Nephron (organoid): Measurements from ENCODE around the gene SALL3.
"Not testable (repeated sequence)": the region's sequence is repeated elsewhere in the genome, so short reads cannot be mapped to it uniquely, and the experiment has no call there.

ENCODE experiments used
- H3K27ac Mint-ChIP-seq, 3 experiments: 2 replicates each; pipeline ENCODE4 v1.8.0; 2020; ENCODE audit warnings: mixed read lengths in 3 of 3, mild to moderate bottlenecking in 2 of 3, moderate library complexity in 1 of 3
- H3K27me3 Mint-ChIP-seq: 2 replicates; pipeline ENCODE4 v1.8.0; 2021; ENCODE audit warnings: low read depth, mild to moderate bottlenecking, moderate library complexity, mixed read lengths
- H3K36me3 Mint-ChIP-seq: 2 replicates; pipeline ENCODE4 v1.8.0; 2020; ENCODE audit warnings: low read depth, mixed read lengths
- H3K4me1 Mint-ChIP-seq: 2 replicates; pipeline ENCODE4 v1.8.0; 2020; ENCODE audit warnings: mixed read lengths
- H3K4me3 Mint-ChIP-seq, 3 experiments: 2 replicates each; pipeline ENCODE4 v1.8.0; 2020; ENCODE audit warnings: mild to moderate bottlenecking in 3 of 3, mixed read lengths in 3 of 3, moderate library complexity in 2 of 3
- H3K9me3 Mint-ChIP-seq: 2 replicates; pipeline ENCODE4 v1.8.0; 2020; ENCODE audit warnings: mixed read lengths
- TF ChIP-seq, protein P1 (sequence below), 3 experiments: fragments of 200-600 bp; sonication (generic); IDR thresholded peaks; one replicate each; pipeline ENCODE4 v1.5.0; 2021; ENCODE audit warnings: antibody characterized with exemption in 3 of 3; ENCODE audit not compliant: unreplicated experiment in 3 of 3

The SALL3 gene

DNA sequence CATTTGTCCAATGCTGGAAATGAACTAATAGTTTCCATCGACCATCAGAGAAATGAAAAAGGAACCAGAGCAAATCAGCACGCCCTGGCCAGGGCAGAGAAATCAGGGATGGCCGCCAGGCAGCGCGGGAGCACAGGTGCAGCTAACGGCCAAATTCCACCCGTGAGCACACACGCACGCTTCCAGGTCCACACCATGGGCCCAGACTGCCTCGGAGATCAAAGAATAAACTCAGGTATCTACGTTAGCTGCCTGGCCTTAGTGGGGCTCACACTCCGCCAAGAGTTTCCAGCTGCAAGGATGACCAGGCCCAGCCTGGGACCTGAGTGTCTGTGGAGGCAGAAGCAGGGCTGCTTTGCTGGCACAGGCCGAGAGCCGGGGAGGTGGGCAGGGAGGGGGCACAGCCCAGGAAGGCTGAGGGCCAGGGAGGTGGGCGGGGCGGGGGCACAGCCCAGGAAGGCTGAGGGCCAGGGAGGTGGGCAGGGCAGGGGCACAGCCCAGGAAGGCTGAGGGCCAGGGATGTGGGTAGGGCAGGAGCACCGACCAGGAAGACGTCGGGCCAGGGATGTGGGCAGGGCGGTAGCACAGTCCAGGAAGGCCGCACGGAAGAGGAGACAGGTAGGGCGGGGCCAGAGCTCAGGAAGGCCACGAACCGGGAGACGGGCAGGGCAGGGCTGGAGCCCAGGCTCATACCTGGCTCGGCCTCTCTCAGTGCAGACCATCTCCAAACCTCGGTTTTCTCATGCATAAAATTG, 43.2 kb upstream of the SALL3 start:
- Mint-ChIP-seq H3K9me3 (no peaks in the 10 kb centered on the region), H3K4me1 (peaks cover 5% of the 10 kb centered on the region), H3K27ac (no peak overlapping the region), H3K27me3 (peaks cover 25% of the 10 kb centered on the region), H3K4me3 (no peak overlapping the region), H3K36me3 (no peaks in the 10 kb centered on the region)
- TF ChIP-seq, protein P1, sequence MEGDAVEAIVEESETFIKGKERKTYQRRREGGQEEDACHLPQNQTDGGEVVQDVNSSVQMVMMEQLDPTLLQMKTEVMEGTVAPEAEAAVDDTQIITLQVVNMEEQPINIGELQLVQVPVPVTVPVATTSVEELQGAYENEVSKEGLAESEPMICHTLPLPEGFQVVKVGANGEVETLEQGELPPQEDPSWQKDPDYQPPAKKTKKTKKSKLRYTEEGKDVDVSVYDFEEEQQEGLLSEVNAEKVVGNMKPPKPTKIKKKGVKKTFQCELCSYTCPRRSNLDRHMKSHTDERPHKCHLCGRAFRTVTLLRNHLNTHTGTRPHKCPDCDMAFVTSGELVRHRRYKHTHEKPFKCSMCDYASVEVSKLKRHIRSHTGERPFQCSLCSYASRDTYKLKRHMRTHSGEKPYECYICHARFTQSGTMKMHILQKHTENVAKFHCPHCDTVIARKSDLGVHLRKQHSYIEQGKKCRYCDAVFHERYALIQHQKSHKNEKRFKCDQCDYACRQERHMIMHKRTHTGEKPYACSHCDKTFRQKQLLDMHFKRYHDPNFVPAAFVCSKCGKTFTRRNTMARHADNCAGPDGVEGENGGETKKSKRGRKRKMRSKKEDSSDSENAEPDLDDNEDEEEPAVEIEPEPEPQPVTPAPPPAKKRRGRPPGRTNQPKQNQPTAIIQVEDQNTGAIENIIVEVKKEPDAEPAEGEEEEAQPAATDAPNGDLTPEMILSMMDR (IDR thresholded peaks at IDR 0.05; ENCODE audit: unreplicated experiment in 3 of 3), result no peak

DNA sequence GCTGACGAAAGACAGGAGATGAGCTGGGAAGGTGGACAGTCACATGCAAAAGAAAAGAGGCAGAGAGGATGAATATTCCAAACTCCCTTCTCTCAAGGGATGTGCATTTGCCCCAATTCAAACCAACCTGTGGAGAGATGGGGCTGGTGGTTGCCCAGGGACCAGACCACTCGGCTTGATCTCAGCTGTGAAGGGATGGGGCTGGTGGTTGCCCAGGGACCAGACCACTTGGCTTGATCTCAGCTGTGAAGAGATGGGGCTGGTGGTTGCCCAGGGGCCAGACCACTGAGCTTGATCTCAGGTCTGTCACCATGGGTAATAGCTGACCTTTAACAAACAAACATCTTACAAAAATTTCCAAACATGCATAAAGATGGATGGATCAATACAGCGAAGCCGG, 42.5 kb upstream of the SALL3 start:
- Mint-ChIP-seq H3K4me3 (no peak overlapping the region), H3K27me3 (peaks cover 21% of the 10 kb centered on the region), H3K36me3 (no peaks in the 10 kb centered on the region), H3K27ac (no peak overlapping the region), H3K4me1 (peaks cover 5% of the 10 kb centered on the region), H3K9me3 (no peaks in the 10 kb centered on the region)
- TF ChIP-seq, protein P1 (IDR thresholded peaks at IDR 0.05; ENCODE audit: unreplicated experiment in 3 of 3), result no peak

DNA sequence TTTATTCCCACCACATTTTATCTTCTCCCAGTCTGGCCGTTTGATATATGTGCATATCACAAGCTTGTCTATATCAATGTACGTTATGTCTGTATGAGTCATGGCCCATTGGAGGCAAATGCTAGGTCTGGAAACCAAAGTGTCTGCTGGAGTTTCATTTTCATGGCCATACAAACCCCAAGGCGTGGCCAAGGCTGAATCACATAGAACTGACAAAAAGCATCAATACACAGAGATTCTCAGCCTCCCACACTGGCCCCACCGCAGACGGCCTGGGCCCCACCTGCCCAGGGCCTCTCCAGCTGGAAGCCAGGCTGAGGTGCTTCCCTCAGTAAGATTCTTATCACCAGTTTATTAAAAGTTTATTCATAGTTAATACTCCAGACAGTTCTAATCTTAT, 40.5 kb upstream of the SALL3 start:
- Mint-ChIP-seq H3K4me1 (peaks cover 5% of the 10 kb centered on the region), H3K4me3 (no peak overlapping the region), H3K27me3 (peaks cover 11% of the 10 kb centered on the region), H3K36me3 (no peaks in the 10 kb centered on the region), H3K27ac (no peak overlapping the region), H3K9me3 (no peaks in the 10 kb centered on the region)
- TF ChIP-seq, protein P1 (IDR thresholded peaks at IDR 0.05; ENCODE audit: unreplicated experiment in 3 of 3), result no peak

DNA sequence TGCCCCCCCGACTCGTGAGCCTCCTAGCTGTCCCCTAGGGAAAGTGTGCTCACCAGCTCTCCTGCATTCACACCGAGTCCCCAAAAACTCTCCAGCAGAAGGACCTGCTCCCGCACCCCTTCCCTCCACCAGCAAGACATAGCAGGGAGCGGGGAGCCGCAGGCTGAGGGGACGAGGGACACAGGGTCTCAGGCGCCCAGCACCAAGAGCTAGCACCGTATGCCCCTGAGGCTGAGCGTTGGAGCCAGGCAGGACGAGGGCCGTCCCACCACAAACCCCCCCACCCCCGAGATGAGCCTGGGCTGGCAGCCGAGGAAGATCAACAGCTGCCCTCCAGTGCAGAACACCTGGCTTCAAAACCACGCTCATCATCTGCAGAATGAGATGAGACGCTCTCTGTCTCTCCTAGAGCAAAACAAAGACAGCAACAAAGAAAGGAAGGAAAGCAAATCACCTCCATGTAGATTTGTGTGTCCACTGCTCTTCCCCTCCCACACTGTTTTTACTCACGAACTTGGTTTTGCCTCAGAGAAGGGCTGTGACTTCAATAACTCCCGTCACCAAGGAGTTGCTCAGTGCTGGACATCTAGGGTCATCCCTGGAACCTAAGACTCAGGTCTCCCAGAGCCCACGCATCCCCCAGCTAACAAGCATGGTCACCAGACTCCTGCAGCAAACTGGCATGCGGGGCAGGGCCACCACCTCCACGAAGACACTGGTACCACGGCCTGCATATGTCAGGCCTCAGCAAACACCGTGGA, 39.7 kb upstream of the SALL3 start:
- TF ChIP-seq, protein P1 (IDR thresholded peaks at IDR 0.05; ENCODE audit: unreplicated experiment in 3 of 3), result no peak
- Mint-ChIP-seq H3K9me3 (no peaks in the 10 kb centered on the region), H3K4me3 (no peak overlapping the region), H3K36me3 (no peaks in the 10 kb centered on the region), H3K27ac (no peak overlapping the region), H3K27me3 (peaks cover 7% of the 10 kb centered on the region), H3K4me1 (peaks cover 5% of the 10 kb centered on the region)

DNA sequence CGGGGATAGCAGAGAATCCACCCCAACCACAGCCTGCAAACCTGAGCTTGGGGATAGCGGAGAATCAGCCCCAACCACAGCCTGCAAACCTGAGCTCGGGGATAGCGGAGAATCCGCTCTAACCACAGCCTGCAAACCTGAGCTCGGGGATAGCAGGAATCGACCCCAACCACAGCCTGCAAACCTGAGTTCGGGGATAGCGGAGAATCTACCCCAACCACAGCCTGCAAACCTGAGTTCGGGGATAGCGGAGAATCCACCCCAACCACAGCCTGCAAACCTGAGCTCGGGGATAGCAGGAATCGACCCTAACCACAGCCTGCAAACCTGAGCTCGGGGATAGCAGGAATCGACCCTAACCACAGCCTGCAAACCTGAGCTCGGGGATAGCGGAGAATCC, 37.4 kb upstream of the SALL3 start:
- not testable (repeated sequence) for H3K9me3 Mint-ChIP-seq, H3K4me3 Mint-ChIP-seq, H3K4me1 Mint-ChIP-seq, H3K27ac Mint-ChIP-seq, H3K36me3 Mint-ChIP-seq
- peaks cover 14% of the 10 kb centered on the region for H3K27me3 Mint-ChIP-seq

DNA sequence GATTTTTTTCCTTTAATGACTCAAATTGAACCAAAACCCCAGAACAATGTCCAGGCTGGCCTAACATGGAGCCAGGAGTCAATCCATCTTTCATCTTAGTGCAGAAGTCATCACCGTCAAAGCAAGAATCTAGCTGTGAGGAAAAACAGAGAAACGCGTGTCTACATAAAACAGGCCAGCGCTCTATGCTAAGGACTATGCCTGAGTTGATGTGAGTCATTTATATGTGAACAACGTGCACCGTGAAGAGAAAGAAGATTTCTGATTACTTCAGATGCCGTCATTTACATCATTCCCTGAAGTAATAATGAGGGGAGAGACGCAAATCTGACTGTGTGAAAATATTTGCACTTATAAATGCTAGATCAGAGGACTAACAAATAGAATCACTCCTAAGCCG, 34.0 kb upstream of the SALL3 start:
- peaks cover 10% of the 10 kb centered on the region for H3K27me3 Mint-ChIP-seq
- H3K4me3 Mint-ChIP-seq, result no peak overlapping the region
- no peaks in the 10 kb centered on the region for H3K9me3 Mint-ChIP-seq
- TF ChIP-seq, protein P1 (IDR thresholded peaks at IDR 0.05; ENCODE audit: unreplicated experiment in 3 of 3), result no peak
- no peaks in the 10 kb centered on the region for H3K4me1 Mint-ChIP-seq
- H3K27ac Mint-ChIP-seq, result no peak overlapping the region
- no peaks in the 10 kb centered on the region for H3K36me3 Mint-ChIP-seq
